Lower leg skin (tissue), 3 donors: ENCODE measurements around the gene SCYGR2.

Experiments
- POLR2A ChIP-seq, 2 donors: fragments of 450-650 bp; IDR thresholded peaks; one replicate each; pipeline ENCODE4 v1.6.1; 2016 to 2017; ENCODE audit warnings: antibody characterized with exemption in 2 of 2, mild to moderate bottlenecking in 1 of 2, moderate library complexity in 1 of 2
- TF ChIP-seq, protein P1 (sequence below), 3 donors: fragments of 450-650 bp; IDR thresholded peaks; one replicate each; pipeline ENCODE4 v1.5.1; 2016; ENCODE audit warnings: antibody characterized with exemption in 3 of 3, mild to moderate bottlenecking in 3 of 3, moderate library complexity in 2 of 3

DNA sequence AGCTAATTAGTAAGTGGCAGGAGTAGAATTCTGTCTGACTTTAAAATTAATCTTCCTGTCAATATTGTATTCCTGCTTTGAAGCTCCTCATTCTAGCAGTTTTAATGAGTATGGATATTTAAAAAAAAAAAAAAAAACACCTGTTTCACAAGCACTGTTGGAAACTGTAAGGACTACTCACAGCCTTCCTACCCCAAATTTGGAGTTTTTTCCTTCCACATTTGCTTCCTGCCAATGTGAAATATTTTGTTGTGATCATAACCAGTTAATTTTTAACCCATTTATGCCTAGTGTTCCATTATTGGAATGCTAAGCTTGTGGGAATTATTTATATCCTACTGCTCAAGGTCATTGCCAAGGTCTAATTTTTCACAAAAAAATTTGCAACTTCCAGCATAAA is 36.1 kb upstream of the SCYGR2 start:
- TF ChIP-seq, protein P1, sequence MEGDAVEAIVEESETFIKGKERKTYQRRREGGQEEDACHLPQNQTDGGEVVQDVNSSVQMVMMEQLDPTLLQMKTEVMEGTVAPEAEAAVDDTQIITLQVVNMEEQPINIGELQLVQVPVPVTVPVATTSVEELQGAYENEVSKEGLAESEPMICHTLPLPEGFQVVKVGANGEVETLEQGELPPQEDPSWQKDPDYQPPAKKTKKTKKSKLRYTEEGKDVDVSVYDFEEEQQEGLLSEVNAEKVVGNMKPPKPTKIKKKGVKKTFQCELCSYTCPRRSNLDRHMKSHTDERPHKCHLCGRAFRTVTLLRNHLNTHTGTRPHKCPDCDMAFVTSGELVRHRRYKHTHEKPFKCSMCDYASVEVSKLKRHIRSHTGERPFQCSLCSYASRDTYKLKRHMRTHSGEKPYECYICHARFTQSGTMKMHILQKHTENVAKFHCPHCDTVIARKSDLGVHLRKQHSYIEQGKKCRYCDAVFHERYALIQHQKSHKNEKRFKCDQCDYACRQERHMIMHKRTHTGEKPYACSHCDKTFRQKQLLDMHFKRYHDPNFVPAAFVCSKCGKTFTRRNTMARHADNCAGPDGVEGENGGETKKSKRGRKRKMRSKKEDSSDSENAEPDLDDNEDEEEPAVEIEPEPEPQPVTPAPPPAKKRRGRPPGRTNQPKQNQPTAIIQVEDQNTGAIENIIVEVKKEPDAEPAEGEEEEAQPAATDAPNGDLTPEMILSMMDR (IDR thresholded peaks at IDR 0.05): no peak
- no peak for TF ChIP-seq POLR2A (IDR thresholded peaks at IDR 0.05)
